Astrocyte (in vitro differentiated cells and primary cell): ENCODE data around the gene WDR33. TPM values are rescaled to one million over a fixed set of nuclear protein-coding genes. Genes with fewer than 3 reads are reported as not detected.

Source experiments
- DNase-seq: peaks from one replicate; pipeline ENCODE4 v3.0.0-alpha.2; 2010; ENCODE audit warnings: low read depth
- FAIRE-seq: peaks from 2 replicates; lab custom pipeline; 2011; peaks lifted over from hg19 to GRCh38; lab: Jason Lieb, UNC
- H2AFZ ChIP-seq: 2 replicates; pipeline ENCODE4 v1.6.0; 2012; ENCODE audit warnings: low read depth, low read length, inconsistent platforms
- H3K27ac ChIP-seq: 2 replicates; pipeline ENCODE4 v1.5.1; 2011; ENCODE audit warnings: low read depth, low read length, inconsistent platforms
- H3K27me3 ChIP-seq: 2 replicates; pipeline ENCODE4 v1.6.0; 2011; ENCODE audit warnings: low read length, inconsistent platforms; ENCODE audit not compliant: insufficient read depth
- H3K36me3 ChIP-seq: 2 replicates; pipeline ENCODE4 v1.5.1; 2011; ENCODE audit warnings: low read length, inconsistent platforms; ENCODE audit not compliant: insufficient read depth
- H3K4me1 ChIP-seq: 2 replicates; pipeline ENCODE4 v1.5.1; 2011; ENCODE audit warnings: low read length, inconsistent platforms; ENCODE audit not compliant: insufficient read depth
- H3K4me2 ChIP-seq: 2 replicates; pipeline ENCODE4 v1.6.0; 2012; ENCODE audit warnings: low read length, inconsistent platforms
- H3K4me3 ChIP-seq: 2 replicates; pipeline ENCODE4 v1.5.1; 2011; ENCODE audit warnings: low read depth, mild to moderate bottlenecking, low read length, inconsistent platforms; ENCODE audit not compliant: insufficient read depth
- H3K79me2 ChIP-seq: 2 replicates; pipeline ENCODE4 v1.6.0; 2012; ENCODE audit warnings: mild to moderate bottlenecking, low read length, inconsistent platforms; ENCODE audit not compliant: insufficient read depth
- H3K9ac ChIP-seq: 2 replicates; pipeline ENCODE4 v1.6.0; 2012; ENCODE audit warnings: mild to moderate bottlenecking, low read length, inconsistent platforms
- H3K9me3 ChIP-seq: 2 replicates; pipeline ENCODE4 v1.5.1; 2012; ENCODE audit warnings: low read depth, mild to moderate bottlenecking, low read length, inconsistent platforms; ENCODE audit not compliant: insufficient read depth
- H4K20me1 ChIP-seq: 2 replicates; pipeline ENCODE4 v1.6.0; 2012; ENCODE audit warnings: low read length, inconsistent platforms; ENCODE audit not compliant: insufficient read depth
- H3K27ac Mint-ChIP-seq: one replicate; pipeline ENCODE4 v1.8.0; 2021; ENCODE audit warnings: mild to moderate bottlenecking, mixed read lengths; ENCODE audit not compliant: unreplicated experiment
- H3K27me3 Mint-ChIP-seq: one replicate; pipeline ENCODE4 v1.8.0; 2021; ENCODE audit warnings: low read depth, mixed read lengths; ENCODE audit not compliant: unreplicated experiment
- H3K36me3 Mint-ChIP-seq: one replicate; pipeline ENCODE4 v1.8.0; 2021; ENCODE audit warnings: low read depth, mixed read lengths; ENCODE audit not compliant: unreplicated experiment
- H3K4me1 Mint-ChIP-seq: one replicate; pipeline ENCODE4 v1.8.0; 2021; ENCODE audit warnings: low read depth, mixed read lengths; ENCODE audit not compliant: unreplicated experiment
- H3K4me3 Mint-ChIP-seq: one replicate; pipeline ENCODE4 v1.8.0; 2021; ENCODE audit warnings: mild to moderate bottlenecking, moderate library complexity, mixed read lengths; ENCODE audit not compliant: unreplicated experiment
- H3K9me3 Mint-ChIP-seq: one replicate; pipeline ENCODE4 v1.8.0; 2021; ENCODE audit warnings: mild to moderate bottlenecking, mixed read lengths; ENCODE audit not compliant: unreplicated experiment
- CTCF ChIP-seq: IDR thresholded peaks from 2 replicates; pipeline ENCODE4 v1.5.1; 2011; ENCODE audit warnings: low read depth, mild to moderate bottlenecking, inconsistent platforms, low read length, moderate library complexity; ENCODE audit not compliant: insufficient read depth
- EZH2 ChIP-seq: IDR thresholded peaks from 2 replicates; pipeline ENCODE4 v1.6.1; 2012; ENCODE audit warnings: mild to moderate bottlenecking, low read length, inconsistent platforms; ENCODE audit not compliant: insufficient read depth
- total RNA-seq: library from RNA; stranded (reverse); gene quantifications from 2 replicates; pipeline ENCODE4 v1.2.1, GENCODE V29; 2021

WDR33 gene
- total RNA-seq, 1 donor from 2014 or later = 40.9 TPM

- H3K9me3 ChIP-seq = no peaks in the 10 kb centered on the region
- H3K4me1 ChIP-seq = peaks cover 13% of the 10 kb centered on the region
- H3K4me1 Mint-ChIP-seq = peaks cover 20% of the 10 kb centered on the region
- peak within 1 kb of the TSS; percentile 94 for H3K27ac Mint-ChIP-seq
- H3K9me3 Mint-ChIP-seq = no peaks in the 10 kb centered on the region
- H3K4me3 ChIP-seq = peak within 1 kb of the TSS; percentile 59
- DNase-seq (no peak), FAIRE-seq (no peak)
- H3K79me2 ChIP-seq = peaks cover 2% of the 10 kb centered on the region
- H3K36me3 ChIP-seq = no peaks in the 10 kb centered on the region
- H3K4me3 Mint-ChIP-seq = peak within 1 kb of the TSS; percentile 91
- peak within 1 kb of the TSS; percentile 95 for H3K4me2 ChIP-seq
- peaks cover 25% of the 10 kb centered on the region for H3K27me3 Mint-ChIP-seq
- no peak within 1 kb of the TSS for H3K27ac ChIP-seq
- H3K27me3 ChIP-seq = peaks cover 10% of the 10 kb centered on the region
- TF ChIP-seq EZH2 (no peak), CTCF (no peak)
- peaks cover 2% of the 10 kb centered on the region for H3K36me3 Mint-ChIP-seq
- peak within 1 kb of the TSS; percentile 90 for H2AFZ ChIP-seq
- peaks cover 4% of the 10 kb centered on the region for H4K20me1 ChIP-seq
- peak within 1 kb of the TSS; percentile 62 for H3K9ac ChIP-seq
These were observed 135.4 kb downstream of the WDR33 start, which contains the start of gene LIMS2 for GRCh38 chr2:127675331-127676261. LIMS2 (minus strand) TSS chr2:127675530; CDS start chr2:127675024, 506 bp downstream.

- Mint-ChIP-seq H3K27ac (peak overlapping the region; percentile 94), H3K27me3 (peaks cover 25% of the 10 kb centered on the region), H3K4me1 (peaks cover 20% of the 10 kb centered on the region), H3K9me3 (no peaks in the 10 kb centered on the region), H3K4me3 (peak overlapping the region; percentile 91), H3K36me3 (peaks cover 6% of the 10 kb centered on the region)
- no peaks in the 10 kb centered on the region for H3K36me3 ChIP-seq
- H3K79me2 ChIP-seq = peaks cover 2% of the 10 kb centered on the region
- H3K9me3 ChIP-seq = no peaks in the 10 kb centered on the region
- no peak for DNase-seq
- FAIRE-seq = no peak
- H3K27me3 ChIP-seq = peaks cover 10% of the 10 kb centered on the region
- peaks cover 13% of the 10 kb centered on the region for H3K4me1 ChIP-seq
- H3K4me2 ChIP-seq = peak overlapping the region; percentile 85
- H4K20me1 ChIP-seq = peaks cover 7% of the 10 kb centered on the region
- peak overlapping the region; percentile 66 for H2AFZ ChIP-seq
- H3K4me3 ChIP-seq = peak overlapping the region; percentile 52
- no peak overlapping the region for H3K27ac ChIP-seq
- H3K9ac ChIP-seq = peak overlapping the region; percentile 62
- TF ChIP-seq CTCF (no peak), EZH2 (no peak)
These were observed 136.4 kb downstream of the WDR33 start for GRCh38 chr2:127674241-127675209.
